ENCODE data around the gene MRPS35. TPM values are rescaled to one million over a fixed set of nuclear protein-coding genes. Genes with fewer than 3 reads are reported as not detected.

The MRPS35 gene
- total and polyA plus RNA-seq, 2 experiments from 2014 or later: 58.1 to 58.7 TPM

DNA sequence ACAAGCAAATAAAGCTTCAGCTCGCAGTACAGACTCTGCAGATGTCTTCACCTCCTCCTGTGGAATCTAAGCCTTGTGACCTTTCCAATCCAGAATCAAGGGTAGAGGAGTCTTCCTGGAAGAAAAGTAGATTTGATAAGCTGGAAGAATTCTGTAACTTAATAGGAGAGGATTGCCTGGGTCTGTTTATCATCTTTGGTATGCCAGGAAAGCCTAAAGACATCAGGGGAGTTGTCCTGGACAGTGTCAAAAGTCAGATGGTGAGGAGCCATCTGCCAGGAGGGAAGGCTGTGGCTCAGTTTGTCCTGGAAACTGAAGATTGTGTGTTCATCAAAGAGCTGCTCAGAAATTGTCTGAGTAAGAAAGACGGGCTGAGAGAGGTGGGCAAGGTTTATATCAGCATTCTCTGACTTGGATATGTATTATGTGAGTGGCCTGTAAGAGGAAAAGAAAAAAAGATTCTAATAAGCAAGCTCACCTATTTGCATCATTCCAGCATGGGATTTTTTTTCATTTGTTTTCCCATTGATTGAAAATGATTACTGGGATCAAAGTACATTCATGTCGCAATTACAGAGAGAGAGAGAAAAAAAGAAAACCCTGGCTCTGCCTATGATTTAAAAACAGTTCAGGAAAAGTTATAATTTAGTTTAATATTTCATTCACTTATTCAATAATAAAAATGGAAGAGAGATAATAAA is 13.6 kb upstream of the MRPS35 start (continued):
- no peak for TF ChIP-seq CTCF (conservative IDR thresholded peaks at IDR 0.05; ENCODE audit: low read depth in 2 of 2)
- TF ChIP-seq ZNF331 (CRISPR knock-in tag; IDR thresholded peaks at IDR 0.05; ENCODE audit: low read depth): no peak
- TF ChIP-seq, protein P1, sequence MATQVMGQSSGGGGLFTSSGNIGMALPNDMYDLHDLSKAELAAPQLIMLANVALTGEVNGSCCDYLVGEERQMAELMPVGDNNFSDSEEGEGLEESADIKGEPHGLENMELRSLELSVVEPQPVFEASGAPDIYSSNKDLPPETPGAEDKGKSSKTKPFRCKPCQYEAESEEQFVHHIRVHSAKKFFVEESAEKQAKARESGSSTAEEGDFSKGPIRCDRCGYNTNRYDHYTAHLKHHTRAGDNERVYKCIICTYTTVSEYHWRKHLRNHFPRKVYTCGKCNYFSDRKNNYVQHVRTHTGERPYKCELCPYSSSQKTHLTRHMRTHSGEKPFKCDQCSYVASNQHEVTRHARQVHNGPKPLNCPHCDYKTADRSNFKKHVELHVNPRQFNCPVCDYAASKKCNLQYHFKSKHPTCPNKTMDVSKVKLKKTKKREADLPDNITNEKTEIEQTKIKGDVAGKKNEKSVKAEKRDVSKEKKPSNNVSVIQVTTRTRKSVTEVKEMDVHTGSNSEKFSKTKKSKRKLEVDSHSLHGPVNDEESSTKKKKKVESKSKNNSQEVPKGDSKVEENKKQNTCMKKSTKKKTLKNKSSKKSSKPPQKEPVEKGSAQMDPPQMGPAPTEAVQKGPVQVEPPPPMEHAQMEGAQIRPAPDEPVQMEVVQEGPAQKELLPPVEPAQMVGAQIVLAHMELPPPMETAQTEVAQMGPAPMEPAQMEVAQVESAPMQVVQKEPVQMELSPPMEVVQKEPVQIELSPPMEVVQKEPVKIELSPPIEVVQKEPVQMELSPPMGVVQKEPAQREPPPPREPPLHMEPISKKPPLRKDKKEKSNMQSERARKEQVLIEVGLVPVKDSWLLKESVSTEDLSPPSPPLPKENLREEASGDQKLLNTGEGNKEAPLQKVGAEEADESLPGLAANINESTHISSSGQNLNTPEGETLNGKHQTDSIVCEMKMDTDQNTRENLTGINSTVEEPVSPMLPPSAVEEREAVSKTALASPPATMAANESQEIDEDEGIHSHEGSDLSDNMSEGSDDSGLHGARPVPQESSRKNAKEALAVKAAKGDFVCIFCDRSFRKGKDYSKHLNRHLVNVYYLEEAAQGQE (IDR thresholded peaks at IDR 0.05; ENCODE audit: unreplicated experiment): no peak
- TF ChIP-seq ZNF114 (CRISPR knock-in tag; IDR thresholded peaks at IDR 0.05): no peak
- TF ChIP-seq STAT1 (IDR thresholded peaks at IDR 0.05; ENCODE audit: unreplicated experiment): no peak
- TF ChIP-seq NANOG (IDR thresholded peaks at IDR 0.05; ENCODE audit: borderline replicate concordance): no peak
- TF ChIP-seq JUNB (IDR thresholded peaks at IDR 0.05; ENCODE audit: unreplicated experiment): no peak
- TF ChIP-seq ETS1 (IDR thresholded peaks at IDR 0.05): no peak
- no peak for TF ChIP-seq EZH2phosphoT487 (IDR thresholded peaks at IDR 0.05; ENCODE audit: unreplicated experiment)
- no peak for TF ChIP-seq EZH2 (IDR thresholded peaks at IDR 0.05; ENCODE audit: low read depth, unreplicated experiment)

- DNase-seq (ENCODE audit: low spot score) (peak; percentile 93), ATAC-seq (peak; percentile 95)
- no peaks in the 10 kb centered on the region for H3K9me3 Mint-ChIP-seq
- no peaks in the 10 kb centered on the region for H3K36me3 Mint-ChIP-seq (ENCODE audit: low read depth)
- Histone ChIP-seq H2AFZ (no peak overlapping the region), H3K4me3 (no peak overlapping the region), H3K4me1 (ENCODE audit: insufficient read depth) (no peaks in the 10 kb centered on the region), H4K20me1 (replicated peaks; ENCODE audit: insufficient read depth) (no peaks in the 10 kb centered on the region), H3K27me3 (ENCODE audit: insufficient read depth) (no peaks in the 10 kb centered on the region), H3K9me2 (ENCODE audit: insufficient read depth) (no peaks in the 10 kb centered on the region), H3K79me2 (replicated peaks; ENCODE audit: insufficient read depth) (no peaks in the 10 kb centered on the region), H3K27ac (ENCODE audit: low read depth) (no peak overlapping the region), H3F3A (replicated peaks; ENCODE audit: low read depth) (no peaks in the 10 kb centered on the region), H3K4me2 (no peak overlapping the region), H3K36me3 (ENCODE audit: insufficient read depth) (no peaks in the 10 kb centered on the region)
- peak overlapping the region; percentile 62 for H3K27ac Mint-ChIP-seq
- no peak overlapping the region for H3K4me3 Mint-ChIP-seq
- H3K4me1 Mint-ChIP-seq: no peaks in the 10 kb centered on the region
- no peaks in the 10 kb centered on the region for H3K27me3 Mint-ChIP-seq (ENCODE audit: insufficient read depth, low read depth, poor library complexity)
- TF ChIP-seq ETS1 (IDR thresholded peaks at IDR 0.05) (no peak), CTCF (conservative IDR thresholded peaks at IDR 0.05; ENCODE audit: low read depth in 2 of 2) (peak; percentile 97 to 98)
These were observed 6.7 kb upstream of the MRPS35 start for GRCh38 chr12:27703720-27704452.
